HG03159 (cell line): ENCODE data around the gene CTR9.

Experiments used
- ATAC-seq: cut with Tn5 transposase; IDR thresholded peaks from one replicate; pipeline ENCODE4 v1.9.1; 2021; ENCODE audit warnings: mild to moderate bottlenecking, moderate library complexity; ENCODE audit not compliant: unreplicated experiment

The CTR9 gene

GRCh38 chr11:10750838-10751580 lies at the start of gene CTR9:
CTR9 (plus strand) TSS chr11:10751246; CDS start chr11:10751413, 167 bp downstream.
- ATAC-seq = peak; percentile 94

GRCh38 chr11:10701982-10702381 lies 49.1 kb upstream of the CTR9 start:
- ATAC-seq = no peak

- no peak for ATAC-seq
Measured at GRCh38 chr11:10708131-10708530, 42.9 kb upstream of the CTR9 start.

GRCh38 chr11:10709299-10710086 lies 41.6 kb upstream of the CTR9 start:
- ATAC-seq = no peak

GRCh38 chr11:10715571-10715970 lies 35.5 kb upstream of the CTR9 start:
- ATAC-seq = no peak

GRCh38 chr11:10716122-10716521 lies 34.9 kb upstream of the CTR9 start:
- no peak for ATAC-seq

GRCh38 chr11:10716543-10717259 lies 34.3 kb upstream of the CTR9 start:
- no peak for ATAC-seq

- no peak for ATAC-seq
Measured at GRCh38 chr11:10719616-10720015, 31.4 kb upstream of the CTR9 start.

- no peak for ATAC-seq
Measured at GRCh38 chr11:10720881-10721376, 30.1 kb upstream of the CTR9 start.

GRCh38 chr11:10722307-10722706 lies 28.7 kb upstream of the CTR9 start:
- ATAC-seq = no peak

GRCh38 chr11:10725114-10725906 lies 25.7 kb upstream of the CTR9 start:
- no peak for ATAC-seq

- no peak for ATAC-seq
Measured at GRCh38 chr11:10725907-10726253, 25.2 kb upstream of the CTR9 start.

- no peak for ATAC-seq
Measured at GRCh38 chr11:10727146-10727851, 23.7 kb upstream of the CTR9 start.

- ATAC-seq = no peak
Measured at GRCh38 chr11:10728154-10728553, 22.9 kb upstream of the CTR9 start.

GRCh38 chr11:10728789-10729472 lies 22.1 kb upstream of the CTR9 start:
- no peak for ATAC-seq

GRCh38 chr11:10730151-10730550 lies 20.9 kb upstream of the CTR9 start:
- ATAC-seq = no peak

GRCh38 chr11:10731064-10731680 lies 19.9 kb upstream of the CTR9 start:
- ATAC-seq = no peak

- ATAC-seq = peak; percentile 97
Measured at GRCh38 chr11:10735481-10736475, 15.3 kb upstream of the CTR9 start.
